NCI-H1417 (cell line): Measurements from ENCODE around the gene IDH2.

Source experiments
- DNase-seq, 3 experiments: peaks; one replicate each; lab custom pipeline; 2025; lab: John Stamatoyannopoulos, UW

The IDH2 gene

DNA sequence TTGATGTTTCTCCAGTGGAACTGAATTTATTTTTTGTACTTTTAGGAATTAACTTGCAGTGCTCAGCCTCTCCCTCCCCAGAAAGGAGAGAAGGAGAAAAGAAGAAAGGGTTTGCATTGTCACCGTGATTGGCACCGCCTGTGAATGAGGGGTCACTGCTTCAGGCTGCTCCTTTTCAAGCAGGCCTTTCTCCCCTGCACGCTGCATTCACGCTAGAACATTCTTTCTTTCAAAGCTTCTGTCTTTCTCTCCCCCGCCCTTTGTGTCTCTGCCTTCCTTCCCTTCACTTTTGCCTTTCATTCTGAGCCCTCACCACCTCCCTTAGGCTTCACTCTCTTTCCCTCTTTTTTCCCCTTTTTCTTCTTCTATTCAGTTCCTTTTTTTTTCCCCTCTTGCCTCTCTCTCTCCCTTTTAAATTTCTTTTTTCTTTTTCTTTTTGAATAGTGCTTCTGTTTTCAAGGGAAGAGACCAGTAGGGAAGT is 58.7 kb downstream of the IDH2 start:
- no peak for DNase-seq

DNA sequence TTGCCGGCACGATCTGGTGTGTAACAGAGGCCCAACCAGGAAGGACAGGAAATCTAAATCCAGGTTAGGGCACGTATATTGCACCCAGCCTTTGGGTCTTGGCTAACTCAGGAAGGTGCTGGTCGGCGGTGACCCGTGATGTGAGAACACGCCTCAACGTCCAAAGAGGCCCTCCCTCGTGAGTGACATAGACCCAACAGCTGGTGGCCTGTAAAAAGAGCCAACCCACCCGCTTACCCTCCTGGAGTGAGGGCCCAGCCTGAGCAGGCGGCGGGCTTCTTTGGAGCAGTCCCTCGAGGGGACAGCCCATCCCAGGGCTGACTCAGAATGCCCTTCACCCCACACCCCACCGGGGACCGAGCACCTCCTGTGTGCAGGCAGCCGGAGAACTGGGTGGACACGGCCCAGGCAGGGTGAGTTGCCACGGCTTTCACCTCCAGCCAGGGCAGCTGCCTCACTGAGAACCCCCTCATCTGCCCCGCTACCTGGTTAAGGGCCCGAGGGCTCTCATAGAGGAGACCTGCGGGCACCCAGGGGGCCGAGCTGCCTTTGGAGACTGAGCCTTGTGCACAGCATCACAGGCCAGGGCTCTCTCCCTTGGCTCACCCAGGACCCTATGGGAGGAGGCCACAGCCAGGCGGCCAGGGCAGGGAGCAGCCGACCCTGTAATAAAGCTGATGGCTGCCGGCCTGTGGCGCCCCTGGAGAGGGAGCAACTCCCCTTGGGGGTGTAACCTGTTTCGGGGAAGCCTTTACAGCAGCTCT is 59.3 kb downstream of the IDH2 start:
- no peak for DNase-seq

DNA sequence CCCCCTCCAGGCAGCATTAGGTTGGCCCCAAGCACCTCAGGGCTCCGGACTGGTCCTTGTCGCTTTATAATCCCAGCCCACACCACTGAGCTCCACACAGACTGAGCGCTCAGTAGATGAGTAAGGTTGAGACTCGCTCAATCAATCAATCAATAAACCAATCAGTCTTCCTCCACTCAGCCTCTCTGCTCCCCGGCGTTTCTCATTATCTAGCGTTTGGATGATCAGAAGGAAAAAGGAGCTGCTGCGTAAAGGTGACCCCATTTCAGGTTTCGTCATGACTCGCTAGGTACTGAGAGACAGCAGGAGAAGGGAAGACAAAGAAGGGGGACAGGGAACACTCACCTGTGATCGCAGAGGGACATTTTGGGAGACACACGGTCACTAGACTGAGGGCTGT is 59.9 kb downstream of the IDH2 start:
- DNase-seq = no peak

DNA sequence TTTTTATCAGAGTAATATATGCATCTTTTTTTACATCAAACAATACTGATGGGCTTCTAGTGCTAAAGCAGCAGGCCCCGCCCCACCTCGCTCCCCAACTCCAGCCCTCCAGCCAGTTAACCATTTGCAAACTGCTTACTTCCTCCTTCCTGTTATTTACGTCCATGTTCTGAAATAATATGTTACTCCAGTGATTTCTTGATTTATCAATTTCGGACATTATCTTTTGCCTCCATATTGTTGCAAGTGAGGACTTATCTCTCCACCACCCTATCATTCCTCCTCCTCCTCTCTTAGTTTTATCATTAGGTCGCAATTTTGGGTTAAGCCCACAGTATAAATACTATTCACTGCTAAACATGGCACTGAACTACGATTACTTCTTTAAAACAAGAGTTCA is 61.6 kb downstream of the IDH2 start:
- no peak for DNase-seq

DNA sequence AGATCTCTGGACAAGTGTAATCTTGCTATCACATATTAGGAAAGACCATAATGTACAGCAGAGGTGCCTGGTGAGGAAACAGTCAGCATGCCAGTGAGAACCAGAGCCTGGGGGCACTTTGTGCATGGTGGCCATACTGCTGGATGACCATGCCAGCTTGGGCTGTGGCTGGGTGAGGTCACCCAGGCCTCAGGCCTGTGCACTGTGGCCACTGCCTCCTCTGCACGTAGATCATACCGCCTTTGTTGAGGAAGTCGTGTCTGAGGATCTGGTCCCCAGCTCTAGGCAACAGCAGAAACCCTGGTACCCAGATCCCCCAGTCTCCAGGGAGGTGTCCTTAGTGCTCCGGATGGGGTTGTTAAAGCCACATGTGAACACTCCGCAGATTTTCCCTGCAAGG is 62.3 kb downstream of the IDH2 start:
- DNase-seq = no peak

DNA sequence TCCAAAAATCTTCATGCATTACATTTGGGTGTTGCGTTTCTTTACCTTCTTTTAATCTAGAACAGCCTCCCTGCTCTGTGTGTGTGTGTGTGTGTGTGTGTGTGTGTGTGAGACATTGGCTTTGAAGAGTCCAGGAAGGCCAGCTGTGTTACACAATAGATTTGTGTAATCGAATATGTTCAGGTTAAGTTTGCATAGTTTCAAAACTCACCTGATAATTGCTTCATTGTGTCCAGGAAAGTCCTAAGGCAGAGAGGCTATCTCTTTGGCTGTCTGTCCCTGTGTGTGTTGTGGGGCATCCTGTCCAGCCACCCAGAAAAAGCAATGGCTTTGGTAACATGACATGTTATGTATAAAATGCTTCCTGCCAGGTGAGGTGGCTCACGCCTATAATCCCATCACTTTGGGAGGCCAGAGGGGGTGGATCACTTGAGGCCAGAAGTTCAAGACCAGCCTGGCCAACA is 63.6 kb downstream of the IDH2 start:
- no peak for DNase-seq

DNA sequence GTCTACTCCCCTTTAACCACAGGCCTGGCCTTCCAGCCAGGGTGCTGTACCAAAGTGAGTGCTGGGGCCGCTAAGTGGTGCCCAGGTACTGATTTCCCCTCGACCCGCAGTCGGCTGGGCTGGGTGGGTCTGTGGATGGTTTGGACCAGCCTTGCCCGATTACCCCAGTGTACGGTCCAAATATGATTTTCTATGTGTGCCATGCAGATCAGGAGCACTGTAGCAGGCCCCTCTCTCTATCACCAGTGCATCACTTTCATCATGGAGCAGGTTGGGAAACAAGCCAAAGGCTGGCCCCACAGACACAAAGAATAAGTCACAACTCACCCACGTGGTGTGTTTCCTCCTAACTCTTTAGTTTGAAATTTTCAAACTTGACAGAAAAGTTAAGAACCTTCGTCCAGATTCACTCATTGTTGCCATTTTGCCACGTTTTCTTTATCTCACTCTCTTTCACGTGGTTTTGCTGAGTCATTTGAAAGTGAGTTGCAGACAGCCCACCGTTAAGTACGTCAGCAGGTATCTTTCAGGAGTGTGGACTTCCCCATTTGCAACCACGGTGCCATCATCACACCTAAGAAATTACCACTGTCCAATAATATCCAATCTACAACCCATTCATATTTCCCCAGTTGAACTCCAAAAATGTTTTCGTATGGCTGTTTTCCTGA is 64.2 kb downstream of the IDH2 start:
- no peak for DNase-seq

DNA sequence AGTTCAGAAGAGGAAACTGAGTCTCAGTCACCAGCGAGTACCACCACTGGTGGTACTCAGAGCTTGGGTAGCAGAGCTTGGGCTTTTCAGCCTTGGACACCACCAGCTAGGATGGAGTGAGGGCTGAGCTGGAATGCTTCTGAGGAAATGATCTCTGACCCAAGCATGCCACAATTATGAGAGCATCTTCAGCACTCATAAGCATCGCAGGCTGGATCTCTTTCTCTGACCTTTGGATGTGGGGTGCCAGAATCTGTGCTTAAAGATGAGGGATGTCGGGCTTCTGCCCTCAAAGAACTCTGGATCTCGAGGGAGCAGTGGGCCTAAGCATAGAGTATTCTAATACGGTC is 64.8 kb downstream of the IDH2 start:
- DNase-seq = no peak

DNA sequence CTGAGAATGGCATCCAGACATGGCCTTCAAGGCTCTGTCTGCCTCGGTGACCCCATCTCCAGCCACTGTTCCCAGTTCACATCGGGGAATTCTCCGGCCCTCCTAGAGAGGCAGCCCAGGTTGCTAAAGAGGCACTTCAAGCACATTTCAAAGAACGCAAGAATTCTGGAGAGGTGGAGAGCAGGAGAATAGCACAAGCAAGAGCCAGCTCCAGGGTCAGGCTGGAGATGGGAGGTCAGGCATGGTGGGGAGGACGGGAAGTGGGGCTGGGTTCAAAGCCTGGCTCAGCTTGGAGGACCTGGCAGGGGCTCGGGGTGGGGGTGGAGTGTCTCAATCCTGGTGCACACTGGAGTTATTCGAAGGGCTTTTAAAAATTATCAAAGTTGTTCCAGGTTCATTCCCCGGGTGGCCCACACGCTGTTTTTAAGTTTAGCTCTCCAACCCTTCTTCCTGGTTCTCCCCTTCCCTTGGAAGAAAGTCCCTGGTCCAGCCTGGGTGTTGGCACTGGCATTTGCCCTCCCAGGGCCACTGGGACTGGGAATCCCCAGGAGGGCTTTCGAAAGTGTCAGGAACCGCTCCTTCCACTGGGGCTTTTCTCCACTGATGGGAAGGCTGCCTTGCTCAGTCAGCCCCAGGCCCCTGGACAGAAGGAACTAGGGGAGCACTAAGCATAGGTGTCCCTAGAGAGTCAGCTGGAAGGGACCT is 65.3 kb downstream of the IDH2 start:
- DNase-seq = no peak

DNA sequence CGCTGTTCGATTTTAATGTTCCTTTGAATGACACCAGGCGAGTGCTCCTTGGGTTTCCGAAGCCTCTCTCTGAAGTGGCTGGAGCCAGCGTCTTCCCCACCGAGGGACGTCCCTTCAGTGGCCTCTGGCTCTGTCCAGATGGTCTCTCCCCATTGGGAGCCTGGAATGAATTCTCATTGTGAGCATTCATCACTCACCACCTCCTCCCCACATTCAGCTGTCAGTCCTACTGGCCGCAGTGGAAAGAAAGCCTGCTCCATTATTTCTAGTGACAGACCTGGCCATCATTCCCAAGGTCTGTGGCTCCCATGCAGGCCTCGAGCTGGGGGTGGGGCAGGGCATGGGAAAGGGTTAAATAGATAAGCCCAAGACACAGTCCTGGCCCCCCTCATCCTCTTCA is 65.9 kb downstream of the IDH2 start:
- no peak for DNase-seq

DNA sequence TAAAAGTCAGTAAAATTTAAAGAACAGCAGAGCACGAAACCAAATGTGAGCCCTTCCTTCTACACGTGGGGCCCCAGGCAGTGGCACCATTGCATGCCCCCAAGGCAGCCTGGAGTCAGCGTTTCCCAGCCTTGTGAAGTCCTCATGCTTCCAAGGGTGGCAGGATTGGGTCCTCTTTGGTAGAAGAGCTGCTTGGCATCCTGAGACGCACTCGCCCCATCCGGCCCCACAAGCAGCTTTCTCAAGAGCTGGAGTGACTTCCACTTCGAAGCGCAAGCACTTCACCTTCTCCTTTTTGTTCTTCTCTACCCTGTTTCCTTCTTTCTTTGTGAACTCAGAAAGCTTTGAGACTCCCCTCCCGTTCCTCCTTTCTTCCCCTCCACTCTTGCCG is 66.4 kb downstream of the IDH2 start:
- no peak for DNase-seq

DNA sequence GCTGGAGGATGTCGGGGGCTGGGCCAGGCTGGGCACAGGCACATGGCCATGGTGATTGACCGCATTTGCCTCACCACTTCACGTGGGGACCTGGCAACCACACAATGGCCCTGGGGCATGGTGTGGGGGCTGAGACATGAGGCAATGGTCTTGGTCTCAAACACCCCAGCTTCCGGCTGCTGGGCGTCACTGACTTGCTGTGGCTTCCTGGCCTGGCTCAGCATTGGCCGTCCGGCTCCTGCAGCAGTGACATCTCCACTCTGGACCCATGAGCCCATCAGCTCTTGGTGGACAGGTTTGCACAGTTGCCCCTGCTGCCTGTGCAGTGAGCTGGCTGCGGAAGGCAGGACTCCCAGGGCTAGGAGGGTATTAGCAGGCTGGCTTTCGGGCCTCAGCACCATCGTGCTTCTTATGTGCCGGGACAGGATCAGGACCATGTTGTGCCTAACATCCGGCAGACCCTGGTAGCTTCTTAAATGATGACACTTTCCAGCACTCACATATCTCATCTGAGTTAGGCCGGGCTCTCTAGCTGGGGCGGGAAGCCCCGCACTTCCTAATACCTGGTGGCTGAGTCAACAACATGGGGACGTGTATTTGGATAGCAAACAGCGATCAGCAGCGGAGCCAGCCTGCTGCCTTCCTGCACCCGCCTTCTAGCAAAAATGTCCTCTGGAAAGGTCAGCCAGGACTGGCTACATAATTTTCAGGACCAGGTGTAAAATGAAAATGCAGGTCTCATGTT is 67.0 kb downstream of the IDH2 start:
- peak in 2 of 3 experiments; percentile 24 to 52 for DNase-seq

DNA sequence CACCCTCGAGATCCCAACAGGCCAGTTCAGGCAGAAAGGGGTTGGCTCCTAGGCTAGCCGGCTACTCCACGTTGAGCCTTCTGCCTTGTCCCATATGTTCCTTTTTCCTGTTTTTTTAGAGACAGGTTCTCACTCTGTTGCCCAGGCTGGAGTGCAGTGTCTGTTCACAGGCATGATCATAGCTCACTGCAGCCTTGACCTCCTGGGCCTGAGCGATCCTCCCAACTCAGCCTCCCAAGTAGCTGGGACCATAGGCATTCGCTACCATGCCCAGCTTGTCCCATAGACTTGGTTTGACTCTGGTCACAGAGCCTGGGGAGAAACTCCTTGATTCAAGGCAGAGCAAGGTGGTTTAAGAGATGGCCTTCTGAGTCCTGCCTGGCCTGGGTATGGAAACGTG is 68.8 kb downstream of the IDH2 start:
- no peak for DNase-seq
